OCI-LY3 (cell line): Measurements from ENCODE around the gene ELP4.

Experiments
- H2AFZ ChIP-seq: fragments of 200-600, 300-600 bp; shearing (Covaris generic); 2 replicates; pipeline ENCODE4 v1.6.0; 2014; ENCODE audit warnings: antibody characterized with exemption, low read depth, low read length
- H3K27ac ChIP-seq: fragments of 200-600, 300-600 bp; sonication (generic); 2 replicates; pipeline ENCODE4 v1.5.1; 2014; ENCODE audit warnings: mild to moderate bottlenecking, low read length, moderate library complexity, mixed read lengths
- H3K27me3 ChIP-seq: fragments of 200-600, 300-600 bp; sonication (generic); 2 replicates; pipeline ENCODE4 v1.6.1; 2014; ENCODE audit warnings: low read depth, low read length, mixed read lengths
- H3K36me3 ChIP-seq: fragments of 200-600, 300-600 bp; sonication (generic); replicated peaks from 2 replicates; pipeline ENCODE3; 2014; ENCODE audit warnings: low read depth, low read length, mixed read lengths
- H3K4me1 ChIP-seq: fragments of 300-600, 200-600 bp; sonication (generic); 2 replicates; pipeline ENCODE4 v1.6.1; 2014; ENCODE audit warnings: low read length, mixed read lengths
- H3K4me2 ChIP-seq: fragments of 200-600, 300-600 bp; sonication (generic); 2 replicates; pipeline ENCODE4 v1.6.1; 2014; ENCODE audit warnings: low read length, mixed read lengths
- H3K4me3 ChIP-seq: fragments of 300-600, 200-600 bp; sonication (generic); 2 replicates; pipeline ENCODE4 v1.5.1; 2014; ENCODE audit warnings: antibody characterized with exemption, mild to moderate bottlenecking, low read length, moderate library complexity
- H3K79me2 ChIP-seq: fragments of 300-600, 200-600 bp; shearing (Covaris generic); 2 replicates; pipeline ENCODE4 v1.6.1; 2014; ENCODE audit warnings: mild to moderate bottlenecking, low read length, mixed read lengths
- H3K9ac ChIP-seq: fragments of 300-600, 200-600 bp; shearing (Covaris generic); 2 replicates; pipeline ENCODE4 v1.6.0; 2014; ENCODE audit warnings: mild to moderate bottlenecking, low read length, moderate library complexity
- H3K9me3 ChIP-seq: fragments of 200-600, 300-600 bp; shearing (Covaris generic); 2 replicates; pipeline ENCODE4 v1.6.1; 2014; ENCODE audit warnings: low read length, mixed read lengths; ENCODE audit not compliant: insufficient read depth
- H4K20me1 ChIP-seq: fragments of 200-600, 300-600 bp; sonication (generic); 2 replicates; pipeline ENCODE4 v1.6.1; 2016; ENCODE audit warnings: low read length, mixed read lengths; ENCODE audit not compliant: insufficient read depth
- EZH2phosphoT487 ChIP-seq: fragments of 200-600 bp; shearing (Covaris generic); IDR thresholded peaks from 2 replicates; pipeline ENCODE4 v1.6.1; 2018; ENCODE audit warnings: antibody characterized with exemption, mixed run types, low read depth
- TF ChIP-seq, protein P1 (sequence below): fragments of 200-600, 300-600 bp; sonication (generic); IDR thresholded peaks from 2 replicates; pipeline ENCODE4 v1.5.1; 2014; ENCODE audit warnings: antibody characterized with exemption, low read length, low read depth

The ELP4 gene

GRCh38 chr11:31824332-31824878, 314.8 kb downstream of the ELP4 start:
- Histone ChIP-seq H3K27me3 (no peaks in the 10 kb centered on the region), H3K79me2 (no peaks in the 10 kb centered on the region), H2AFZ (no peak overlapping the region), H3K9ac (no peak overlapping the region), H4K20me1 (no peaks in the 10 kb centered on the region), H3K4me3 (no peak overlapping the region), H3K27ac (no peak overlapping the region), H3K4me2 (no peak overlapping the region), H3K9me3 (no peaks in the 10 kb centered on the region), H3K36me3 (no peaks in the 10 kb centered on the region), H3K4me1 (no peaks in the 10 kb centered on the region)
- TF ChIP-seq EZH2phosphoT487 = no peak
- TF ChIP-seq, protein P1, sequence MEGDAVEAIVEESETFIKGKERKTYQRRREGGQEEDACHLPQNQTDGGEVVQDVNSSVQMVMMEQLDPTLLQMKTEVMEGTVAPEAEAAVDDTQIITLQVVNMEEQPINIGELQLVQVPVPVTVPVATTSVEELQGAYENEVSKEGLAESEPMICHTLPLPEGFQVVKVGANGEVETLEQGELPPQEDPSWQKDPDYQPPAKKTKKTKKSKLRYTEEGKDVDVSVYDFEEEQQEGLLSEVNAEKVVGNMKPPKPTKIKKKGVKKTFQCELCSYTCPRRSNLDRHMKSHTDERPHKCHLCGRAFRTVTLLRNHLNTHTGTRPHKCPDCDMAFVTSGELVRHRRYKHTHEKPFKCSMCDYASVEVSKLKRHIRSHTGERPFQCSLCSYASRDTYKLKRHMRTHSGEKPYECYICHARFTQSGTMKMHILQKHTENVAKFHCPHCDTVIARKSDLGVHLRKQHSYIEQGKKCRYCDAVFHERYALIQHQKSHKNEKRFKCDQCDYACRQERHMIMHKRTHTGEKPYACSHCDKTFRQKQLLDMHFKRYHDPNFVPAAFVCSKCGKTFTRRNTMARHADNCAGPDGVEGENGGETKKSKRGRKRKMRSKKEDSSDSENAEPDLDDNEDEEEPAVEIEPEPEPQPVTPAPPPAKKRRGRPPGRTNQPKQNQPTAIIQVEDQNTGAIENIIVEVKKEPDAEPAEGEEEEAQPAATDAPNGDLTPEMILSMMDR = no peak

DNA sequence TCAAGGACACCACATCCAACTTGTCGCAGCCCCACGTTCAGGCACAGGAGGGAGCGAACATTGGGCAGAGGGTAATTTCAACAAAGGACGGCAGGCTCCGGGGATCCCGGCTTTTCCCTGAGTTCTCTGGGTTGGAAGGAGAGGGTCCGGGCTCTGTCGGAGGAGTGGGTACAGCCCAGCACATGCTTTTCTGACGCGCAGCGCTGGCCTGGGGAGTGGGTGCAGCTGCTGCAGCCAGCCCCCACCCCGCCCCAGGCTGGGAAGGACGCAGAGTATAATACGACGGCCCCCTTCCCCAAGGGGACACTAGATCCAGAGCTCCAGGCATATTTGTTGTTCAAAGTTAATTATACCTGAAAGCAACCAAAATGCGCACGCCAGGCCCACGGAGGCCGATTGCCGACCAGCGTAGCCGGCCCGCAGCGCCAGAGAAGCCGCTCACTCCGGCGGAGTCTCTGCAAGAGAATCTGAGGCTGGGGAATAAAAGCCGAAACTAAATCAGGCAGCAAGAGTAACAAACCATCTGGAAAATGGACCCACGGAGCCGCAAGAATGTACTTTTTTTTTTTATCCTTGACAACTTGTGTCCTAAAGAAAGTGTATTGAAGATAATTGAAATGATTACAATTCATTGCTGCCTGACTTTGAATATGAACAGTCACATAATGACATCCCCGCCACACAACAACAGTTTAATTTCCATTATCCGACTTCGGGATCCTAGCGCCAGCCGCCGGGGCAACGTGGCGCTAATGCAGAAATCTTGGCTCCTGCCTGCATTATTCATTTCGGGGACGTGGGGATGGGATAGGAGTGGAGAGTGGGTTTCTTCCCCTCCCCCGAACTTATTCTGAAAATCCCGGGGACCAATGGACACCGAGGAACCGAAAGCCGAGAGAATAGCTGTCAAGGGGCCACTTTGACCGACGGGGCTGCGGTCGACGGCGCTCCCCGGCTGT, 315.6 kb downstream of the ELP4 start:
- no peak overlapping the region for H3K9ac ChIP-seq

DNA sequence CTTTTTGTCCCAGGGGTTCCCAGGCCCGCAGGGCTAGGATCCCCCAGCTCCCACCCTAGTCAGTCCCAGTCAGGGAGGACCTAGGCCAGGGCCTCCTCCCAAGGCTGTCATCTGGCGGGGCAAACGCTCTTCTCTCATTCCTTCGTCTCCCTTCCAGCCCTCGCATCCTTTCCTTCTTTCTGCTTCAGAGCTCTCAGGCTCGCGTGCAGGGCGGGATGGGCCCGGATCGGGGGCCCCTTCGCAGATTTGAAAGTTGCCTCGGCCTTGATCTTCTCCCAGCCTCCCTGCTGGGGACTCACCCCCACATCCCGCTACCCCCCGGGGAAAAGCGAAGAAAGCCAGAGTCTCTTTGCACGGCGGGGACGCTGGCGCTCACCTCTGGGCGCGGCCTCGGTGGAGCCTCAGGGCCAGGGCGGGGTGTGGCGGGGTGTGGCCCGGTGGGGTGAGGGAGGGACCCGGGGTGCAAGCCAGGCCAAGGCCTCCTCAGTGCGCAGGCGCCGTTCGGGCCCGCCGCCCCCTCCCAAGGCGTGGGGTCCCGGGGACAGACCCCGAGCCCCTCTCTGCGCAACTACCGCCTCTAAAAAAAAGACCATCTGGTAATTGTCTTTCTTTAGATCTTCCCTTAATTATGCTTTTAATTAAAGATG, 316.4 kb downstream of the ELP4 start:
- TF ChIP-seq EZH2phosphoT487 = no peak
- TF ChIP-seq, protein P1 = no peak
- Histone ChIP-seq H2AFZ (no peak overlapping the region), H3K4me3 (no peak overlapping the region), H3K4me1 (no peaks in the 10 kb centered on the region), H3K27ac (no peak overlapping the region), H3K9ac (no peak overlapping the region), H3K9me3 (no peaks in the 10 kb centered on the region), H3K36me3 (no peaks in the 10 kb centered on the region), H3K27me3 (no peaks in the 10 kb centered on the region), H3K79me2 (no peaks in the 10 kb centered on the region), H3K4me2 (no peak overlapping the region), H4K20me1 (no peaks in the 10 kb centered on the region)

More for the DNA sequence above, 315.6 kb downstream of the ELP4 start:
- no peaks in the 10 kb centered on the region for H3K79me2 ChIP-seq
- no peak overlapping the region for H3K4me3 ChIP-seq
- H3K9me3 ChIP-seq = no peaks in the 10 kb centered on the region
- no peaks in the 10 kb centered on the region for H3K36me3 ChIP-seq
- no peak overlapping the region for H3K4me2 ChIP-seq
- no peak for TF ChIP-seq EZH2phosphoT487
- TF ChIP-seq, protein P1 = no peak
- no peaks in the 10 kb centered on the region for H4K20me1 ChIP-seq
- H3K27ac ChIP-seq = no peak overlapping the region
- H3K4me1 ChIP-seq = no peaks in the 10 kb centered on the region
- H2AFZ ChIP-seq = no peak overlapping the region
- H3K27me3 ChIP-seq = no peaks in the 10 kb centered on the region
